H1 (cell line): ENCODE measurements around the gene GATD1.

Experiments
- BRCA1 ChIP-seq: IDR thresholded peaks from 2 replicates; pipeline ENCODE4 v1.6.1; 2012; ENCODE audit warnings: low read depth, low read length, improper control_type of control experiment
- EZH2 ChIP-seq: fragments of 200-600 bp; sonication (generic); IDR thresholded peaks from 2 replicates; pipeline ENCODE4 v1.7.1; 2012; ENCODE audit warnings: low read depth, mild to moderate bottlenecking, moderate library complexity, low read length, inconsistent platforms; ENCODE audit not compliant: severe bottlenecking
- POLR2AphosphoS5 ChIP-seq: IDR thresholded peaks from 2 replicates; pipeline ENCODE4 v1.6.1; 2011; ENCODE audit warnings: low read depth, low read length
- USF2 ChIP-seq: IDR thresholded peaks from 2 replicates; pipeline ENCODE4 v1.6.1; 2011; ENCODE audit warnings: low read length, improper control_type of control experiment

- no peak for TF ChIP-seq EZH2
- no peak for TF ChIP-seq POLR2AphosphoS5
- no peak for TF ChIP-seq USF2
- TF ChIP-seq BRCA1 = no peak
Observed at GRCh38 chr11:823441-824291, 46.4 kb upstream of the GATD1 start.
